ENCODE results near the gene ATG9B.
"Not testable (repeated sequence)": the region's sequence is repeated elsewhere in the genome, so short reads cannot be mapped to it uniquely, and the experiment has no call there.

The ATG9B gene

DNA sequence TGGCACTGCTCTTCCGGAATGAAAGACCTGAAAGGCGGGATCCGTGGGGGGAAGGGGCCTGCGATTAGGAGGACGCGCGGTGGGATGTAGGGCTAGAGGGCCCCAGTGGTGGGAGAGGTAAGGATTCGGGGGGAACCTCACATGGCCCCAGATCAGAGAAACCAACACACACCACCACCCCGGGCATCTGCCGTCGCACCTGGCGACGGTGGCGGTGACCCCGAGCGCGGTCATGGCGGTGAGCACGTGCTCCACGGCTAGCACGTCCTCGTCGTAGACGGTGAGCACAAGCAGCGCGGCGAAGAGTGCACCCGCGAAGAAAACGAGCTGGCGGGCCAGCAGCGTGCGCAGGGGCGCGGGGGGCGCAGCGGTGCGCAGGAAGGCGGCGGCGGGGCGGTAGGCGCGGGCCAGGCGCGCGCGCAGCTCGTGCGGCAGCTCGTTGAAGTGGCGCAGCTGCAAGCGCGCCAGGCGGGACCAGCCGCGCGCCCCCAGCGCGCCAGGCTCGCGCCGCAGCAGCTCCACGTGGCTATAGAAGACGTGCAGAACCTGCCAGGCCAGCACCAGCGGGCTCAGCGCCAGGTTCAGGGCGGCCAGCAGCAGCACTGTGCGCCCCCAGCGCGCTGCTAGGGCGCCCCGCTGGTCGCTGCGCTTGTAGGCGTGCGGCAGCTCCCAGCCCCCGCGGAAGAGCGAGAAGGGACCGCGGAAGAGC, 5.7 kb downstream of the ATG9B start:
- H3K27ac Mint-ChIP-seq = peak overlapping the region; percentile 67
- peaks cover 38% of the 10 kb centered on the region for H3K4me1 Mint-ChIP-seq (ENCODE audit: low read depth)
- peaks cover 33% of the 10 kb centered on the region for H3K27me3 Mint-ChIP-seq (ENCODE audit: low read depth)
- H3K36me3 Mint-ChIP-seq (ENCODE audit: low read depth) = peaks cover 2% of the 10 kb centered on the region
- H3K9me3 Mint-ChIP-seq = no peaks in the 10 kb centered on the region
- H3K4me3 Mint-ChIP-seq = peak overlapping the region; percentile 79

DNA sequence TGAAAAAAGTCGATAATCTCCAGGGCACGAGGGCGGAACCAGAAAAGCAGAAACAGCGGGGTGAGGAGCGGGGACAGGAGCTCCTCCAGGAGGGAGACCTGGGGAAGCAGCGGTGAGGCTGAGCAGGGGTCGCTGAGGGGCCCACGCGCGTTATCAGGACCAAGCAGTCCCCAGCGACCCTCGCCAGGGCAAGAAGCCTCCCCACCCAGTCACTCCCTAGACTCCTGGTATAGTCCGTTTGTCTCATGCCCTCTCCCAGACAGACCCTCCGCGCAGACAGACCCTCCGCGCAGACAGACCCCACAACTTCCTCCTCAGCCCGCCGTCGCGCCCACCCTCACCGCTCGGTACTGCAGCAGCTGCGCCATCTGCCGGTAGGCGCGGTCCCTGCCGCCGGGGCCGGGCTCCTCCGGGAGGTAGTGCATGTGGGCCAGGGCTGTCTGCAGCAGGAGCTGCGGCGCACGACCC, 6.3 kb downstream of the ATG9B start:
- Mint-ChIP-seq H3K27me3 (ENCODE audit: low read depth) (peaks cover 32% of the 10 kb centered on the region), H3K4me1 (ENCODE audit: low read depth) (peaks cover 38% of the 10 kb centered on the region)

DNA sequence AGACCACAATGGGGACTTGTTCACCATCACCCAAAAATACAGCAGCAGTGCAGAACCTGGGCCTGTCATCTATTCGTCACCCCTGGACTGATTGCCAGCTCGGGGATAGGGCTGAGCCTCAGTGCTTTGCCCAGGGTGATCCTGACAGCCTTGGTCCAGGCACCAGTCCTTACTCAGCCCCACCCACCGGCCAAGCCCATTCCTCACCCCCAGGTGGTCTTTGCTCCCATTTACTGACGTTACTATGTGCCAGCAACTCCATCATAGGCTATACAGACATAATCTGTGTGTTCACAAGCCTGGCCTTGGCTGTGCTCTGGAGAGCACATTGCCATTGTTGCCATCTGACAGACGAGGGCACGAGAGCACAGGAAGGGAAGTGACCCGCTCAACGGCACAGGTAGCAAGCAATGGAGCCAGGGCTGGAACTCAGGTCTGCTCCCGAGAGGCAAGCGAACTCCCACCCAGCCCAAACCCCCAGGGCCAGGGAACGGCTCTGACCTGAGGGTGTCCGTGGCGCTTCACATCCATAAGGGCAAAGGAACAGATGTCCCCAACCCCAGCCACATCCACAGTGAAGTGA, 6.8 kb downstream of the ATG9B start:
- H3K4me1 Mint-ChIP-seq (ENCODE audit: low read depth) = peaks cover 43% of the 10 kb centered on the region
- peak overlapping the region; percentile 64 for H3K4me3 Mint-ChIP-seq
- H3K9me3 Mint-ChIP-seq = no peaks in the 10 kb centered on the region
- H3K36me3 Mint-ChIP-seq (ENCODE audit: low read depth) = peaks cover 4% of the 10 kb centered on the region
- H3K27me3 Mint-ChIP-seq (ENCODE audit: low read depth) = peaks cover 30% of the 10 kb centered on the region
- peak overlapping the region; percentile 67 for H3K27ac Mint-ChIP-seq

More for the DNA sequence above, 6.3 kb downstream of the ATG9B start:
- Mint-ChIP-seq H3K4me3 (peak overlapping the region; percentile 79), H3K36me3 (ENCODE audit: low read depth) (peaks cover 2% of the 10 kb centered on the region), H3K27ac (peak overlapping the region; percentile 67), H3K9me3 (no peaks in the 10 kb centered on the region)

- peaks cover 5% of the 10 kb centered on the region for H3K36me3 Mint-ChIP-seq (ENCODE audit: low read depth)
- peak overlapping the region; percentile 64 for H3K4me3 Mint-ChIP-seq
- no peaks in the 10 kb centered on the region for H3K9me3 Mint-ChIP-seq
- H3K27me3 Mint-ChIP-seq (ENCODE audit: low read depth) = peaks cover 30% of the 10 kb centered on the region
- H3K4me1 Mint-ChIP-seq (ENCODE audit: low read depth) = peaks cover 47% of the 10 kb centered on the region
- no peak overlapping the region for H3K27ac Mint-ChIP-seq
Observed at GRCh38 chr7:151016942-151017341, 7.4 kb downstream of the ATG9B start.

DNA sequence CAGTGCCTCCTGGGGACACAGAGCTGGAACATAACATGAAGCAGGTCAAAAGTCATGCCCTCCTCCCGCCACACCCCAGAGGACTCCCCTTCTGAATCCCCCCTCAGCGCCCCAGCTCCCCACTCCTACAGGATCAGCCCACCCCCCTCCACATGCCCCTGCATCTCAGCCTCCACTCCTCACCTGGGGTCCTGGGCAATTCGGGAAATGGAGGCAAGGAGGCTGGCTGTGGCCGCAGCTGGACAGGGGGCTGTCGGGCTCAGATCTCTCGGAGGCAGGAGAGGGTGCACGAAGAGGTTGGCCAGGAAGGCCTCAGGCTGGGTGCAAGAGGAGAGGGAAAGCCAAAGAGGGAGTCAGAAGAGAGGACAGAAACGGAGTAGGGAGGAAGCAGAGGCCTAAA, 7.8 kb downstream of the ATG9B start:
- Mint-ChIP-seq H3K27me3 (ENCODE audit: low read depth) (peaks cover 30% of the 10 kb centered on the region), H3K4me3 (no peak overlapping the region), H3K27ac (peak overlapping the region; percentile 36), H3K4me1 (ENCODE audit: low read depth) (peaks cover 50% of the 10 kb centered on the region), H3K36me3 (ENCODE audit: low read depth) (peaks cover 5% of the 10 kb centered on the region), H3K9me3 (no peaks in the 10 kb centered on the region)

DNA sequence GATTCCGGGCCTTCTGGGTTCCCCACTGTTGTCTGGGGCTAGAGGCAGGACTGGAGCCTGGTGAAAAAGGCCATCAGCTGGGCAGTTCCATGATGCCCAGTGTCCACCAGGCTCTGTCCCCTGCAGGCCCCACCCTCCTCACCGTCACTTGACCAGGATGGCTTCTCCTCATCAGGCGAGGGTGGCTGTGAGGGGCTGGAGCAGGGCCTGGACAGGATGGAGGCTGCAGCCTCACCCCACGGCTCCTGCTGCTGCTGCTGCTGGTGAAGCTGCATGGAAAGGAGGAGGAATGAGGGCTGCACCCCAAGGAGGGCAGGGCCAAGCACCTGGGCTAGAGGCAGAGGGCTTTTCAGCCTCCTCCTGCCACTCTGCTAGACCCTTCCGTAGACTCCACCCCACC, 8.3 kb downstream of the ATG9B start:
- Mint-ChIP-seq H3K27ac (peak overlapping the region; percentile 36), H3K9me3 (no peaks in the 10 kb centered on the region), H3K27me3 (ENCODE audit: low read depth) (peaks cover 30% of the 10 kb centered on the region), H3K4me1 (ENCODE audit: low read depth) (peaks cover 52% of the 10 kb centered on the region), H3K36me3 (ENCODE audit: low read depth) (peaks cover 5% of the 10 kb centered on the region), H3K4me3 (no peak overlapping the region)

DNA sequence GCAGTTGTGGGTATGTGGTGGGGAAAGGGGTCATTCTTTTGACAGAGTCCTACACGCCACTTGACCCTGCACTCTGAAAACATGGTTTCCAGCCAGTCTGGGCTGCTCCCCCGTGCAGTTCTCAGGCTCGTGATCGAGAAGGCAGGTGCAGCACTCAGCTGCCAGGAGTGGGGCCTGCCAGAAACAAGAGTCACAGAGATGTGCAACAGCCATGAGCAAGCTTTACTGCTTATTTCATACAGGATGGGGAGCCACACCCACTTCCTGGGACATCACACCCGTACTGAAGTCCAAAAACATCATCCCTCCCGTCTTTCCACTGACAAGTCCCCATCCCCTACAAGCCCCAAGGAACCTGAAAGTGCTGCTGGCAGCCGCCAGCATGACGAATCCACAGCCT, 9.3 kb downstream of the ATG9B start:
- no peaks in the 10 kb centered on the region for H3K9me3 Mint-ChIP-seq
- H3K27ac Mint-ChIP-seq = peak overlapping the region; percentile 97
- peaks cover 20% of the 10 kb centered on the region for H3K27me3 Mint-ChIP-seq (ENCODE audit: low read depth)
- H3K4me3 Mint-ChIP-seq = peak overlapping the region; percentile 86
- peaks cover 5% of the 10 kb centered on the region for H3K36me3 Mint-ChIP-seq (ENCODE audit: low read depth)
- H3K4me1 Mint-ChIP-seq (ENCODE audit: low read depth) = peaks cover 61% of the 10 kb centered on the region

DNA sequence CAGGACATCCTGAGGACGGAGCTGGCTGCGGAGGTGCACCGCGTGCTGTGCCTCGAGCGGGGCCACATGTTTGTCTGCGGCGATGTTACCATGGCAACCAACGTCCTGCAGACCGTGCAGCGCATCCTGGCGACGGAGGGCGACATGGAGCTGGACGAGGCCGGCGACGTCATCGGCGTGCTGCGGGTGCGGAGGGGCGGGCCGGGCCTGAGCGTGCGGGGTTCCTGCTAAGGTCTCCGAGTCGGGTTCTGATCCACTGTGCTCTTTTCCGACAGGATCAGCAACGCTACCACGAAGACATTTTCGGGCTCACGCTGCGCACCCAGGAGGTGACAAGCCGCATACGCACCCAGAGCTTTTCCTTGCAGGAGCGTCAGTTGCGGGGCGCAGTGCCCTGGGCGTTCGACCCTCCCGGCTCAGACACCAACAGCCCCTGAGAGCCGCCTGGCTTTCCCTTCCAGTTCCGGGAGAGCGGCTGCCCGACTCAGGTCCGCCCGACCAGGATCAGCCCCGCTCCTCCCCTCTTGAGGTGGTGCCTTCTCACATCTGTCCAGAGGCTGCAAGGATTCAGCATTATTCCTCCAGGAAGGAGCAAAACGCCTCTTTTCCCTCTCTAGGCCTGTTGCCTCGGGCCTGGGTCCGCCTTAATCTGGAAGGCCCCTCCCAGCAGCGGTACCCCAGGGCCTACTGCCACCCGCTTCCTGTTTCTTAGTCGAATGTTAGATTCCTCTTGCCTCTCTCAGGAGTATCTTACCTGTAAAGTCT, 10.4 kb downstream of the ATG9B start:
- Mint-ChIP-seq H3K36me3 (ENCODE audit: low read depth) (peaks cover 5% of the 10 kb centered on the region), H3K27me3 (ENCODE audit: low read depth) (peaks cover 11% of the 10 kb centered on the region), H3K4me1 (ENCODE audit: low read depth) (peaks cover 57% of the 10 kb centered on the region), H3K9me3 (no peaks in the 10 kb centered on the region), H3K27ac (peak overlapping the region; percentile 97), H3K4me3 (peak overlapping the region; percentile 86)

GRCh38 chr7:151013356-151013732, 10.9 kb downstream of the ATG9B start:
- peaks cover 56% of the 10 kb centered on the region for H3K4me1 Mint-ChIP-seq (ENCODE audit: low read depth)
- peaks cover 8% of the 10 kb centered on the region for H3K27me3 Mint-ChIP-seq (ENCODE audit: low read depth)
- no peaks in the 10 kb centered on the region for H3K9me3 Mint-ChIP-seq
- peak overlapping the region; percentile 97 for H3K27ac Mint-ChIP-seq
- peaks cover 5% of the 10 kb centered on the region for H3K36me3 Mint-ChIP-seq (ENCODE audit: low read depth)
- peak overlapping the region; percentile 86 for H3K4me3 Mint-ChIP-seq

DNA sequence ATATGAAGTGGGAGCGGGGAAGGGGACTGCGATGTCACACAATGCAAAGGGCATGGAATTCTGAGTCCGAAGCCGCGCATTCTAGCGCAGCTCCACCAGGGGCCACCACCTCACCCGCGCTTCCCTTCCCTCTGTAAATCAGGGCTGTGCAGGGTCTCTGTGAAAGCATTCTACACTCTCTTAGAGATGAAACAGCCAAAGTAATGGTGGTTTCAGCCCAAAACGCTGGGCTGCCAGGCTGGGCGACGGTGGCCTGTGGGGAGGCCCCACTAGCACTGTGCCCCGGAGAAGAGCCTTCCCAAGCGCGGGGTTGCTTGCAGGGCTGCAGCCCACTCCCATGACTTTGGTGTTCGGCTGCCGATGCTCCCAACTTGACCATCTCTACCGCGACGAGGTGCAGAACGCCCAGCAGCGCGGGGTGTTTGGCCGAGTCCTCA, 11.4 kb downstream of the ATG9B start:
- Mint-ChIP-seq H3K27ac (peak overlapping the region; percentile 76), H3K9me3 (no peaks in the 10 kb centered on the region), H3K4me3 (peak overlapping the region; percentile 61), H3K27me3 (ENCODE audit: low read depth) (peaks cover 4% of the 10 kb centered on the region), H3K4me1 (ENCODE audit: low read depth) (peaks cover 56% of the 10 kb centered on the region), H3K36me3 (ENCODE audit: low read depth) (peaks cover 5% of the 10 kb centered on the region)

DNA sequence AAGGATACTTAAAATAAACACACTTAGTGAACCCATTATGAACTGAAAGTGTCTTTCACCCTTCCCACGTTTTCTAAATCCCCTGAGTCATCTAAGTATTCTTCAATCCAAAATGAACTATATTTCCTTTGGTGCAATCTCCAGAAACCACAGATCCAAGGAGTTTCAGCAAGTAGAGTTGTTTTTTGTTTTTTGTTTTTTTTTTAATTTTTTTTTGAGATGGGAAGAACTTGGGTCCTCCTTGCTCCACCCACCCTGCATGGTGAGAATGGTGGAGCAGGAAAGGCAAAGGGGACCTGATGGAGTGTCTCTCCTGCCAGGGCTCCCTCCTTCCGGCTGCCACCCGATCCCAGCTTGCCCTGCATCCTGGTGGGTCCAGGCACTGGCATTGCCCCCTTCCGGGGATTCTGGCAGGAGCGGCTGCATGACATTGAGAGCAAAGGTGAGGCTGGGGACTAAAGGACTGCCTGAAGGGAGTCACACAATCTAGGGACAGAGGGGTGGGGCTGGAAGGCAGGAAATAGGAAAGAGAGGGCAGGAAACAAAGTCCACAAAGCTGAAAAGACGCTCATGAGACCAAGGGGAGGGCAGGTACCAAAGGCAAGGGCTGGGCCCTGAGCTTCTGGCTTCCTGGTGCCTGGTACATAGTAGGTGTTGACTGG, 12.1 kb downstream of the ATG9B start:
- no peaks in the 10 kb centered on the region for H3K9me3 Mint-ChIP-seq
- peak overlapping the region; percentile 76 for H3K27ac Mint-ChIP-seq
- peaks cover 56% of the 10 kb centered on the region for H3K4me1 Mint-ChIP-seq (ENCODE audit: low read depth)
- peak overlapping the region; percentile 61 for H3K4me3 Mint-ChIP-seq
- H3K36me3 Mint-ChIP-seq (ENCODE audit: low read depth) = peaks cover 5% of the 10 kb centered on the region
- H3K27me3 Mint-ChIP-seq (ENCODE audit: low read depth) = no peaks in the 10 kb centered on the region

DNA sequence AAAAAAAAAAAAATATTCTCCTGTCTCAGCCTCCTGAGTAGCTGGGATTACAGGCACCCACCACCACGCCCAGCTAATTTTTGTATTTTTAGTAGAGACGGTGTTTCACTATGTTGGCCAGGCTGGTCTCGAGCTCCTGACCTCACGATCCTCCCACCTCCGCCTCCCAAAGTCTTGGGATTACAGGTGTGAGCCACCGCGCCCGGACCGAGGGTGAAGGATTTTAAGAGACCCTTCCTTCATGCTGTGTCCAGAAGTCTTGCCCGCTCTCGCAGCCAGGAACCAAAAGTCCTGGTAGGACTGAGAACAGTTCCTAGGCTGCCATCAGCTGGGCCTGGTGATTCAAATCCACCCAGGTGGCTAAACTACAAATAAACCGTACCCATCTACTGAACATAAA, 12.7 kb downstream of the ATG9B start:
- not testable (repeated sequence) for H3K27me3 Mint-ChIP-seq (ENCODE audit: low read depth); H3K4me3 Mint-ChIP-seq; H3K36me3 Mint-ChIP-seq (ENCODE audit: low read depth); H3K9me3 Mint-ChIP-seq
- Mint-ChIP-seq H3K4me1 (ENCODE audit: low read depth) (peaks cover 57% of the 10 kb centered on the region), H3K27ac (peak overlapping the region; percentile 64)

GRCh38 chr7:151011097-151011409, 13.2 kb downstream of the ATG9B start:
- Mint-ChIP-seq H3K27me3 (ENCODE audit: low read depth) (no peaks in the 10 kb centered on the region), H3K27ac (peak overlapping the region; percentile 91), H3K4me3 (peak overlapping the region; percentile 70), H3K4me1 (ENCODE audit: low read depth) (peaks cover 55% of the 10 kb centered on the region), H3K9me3 (no peaks in the 10 kb centered on the region), H3K36me3 (ENCODE audit: low read depth) (peaks cover 5% of the 10 kb centered on the region)

DNA sequence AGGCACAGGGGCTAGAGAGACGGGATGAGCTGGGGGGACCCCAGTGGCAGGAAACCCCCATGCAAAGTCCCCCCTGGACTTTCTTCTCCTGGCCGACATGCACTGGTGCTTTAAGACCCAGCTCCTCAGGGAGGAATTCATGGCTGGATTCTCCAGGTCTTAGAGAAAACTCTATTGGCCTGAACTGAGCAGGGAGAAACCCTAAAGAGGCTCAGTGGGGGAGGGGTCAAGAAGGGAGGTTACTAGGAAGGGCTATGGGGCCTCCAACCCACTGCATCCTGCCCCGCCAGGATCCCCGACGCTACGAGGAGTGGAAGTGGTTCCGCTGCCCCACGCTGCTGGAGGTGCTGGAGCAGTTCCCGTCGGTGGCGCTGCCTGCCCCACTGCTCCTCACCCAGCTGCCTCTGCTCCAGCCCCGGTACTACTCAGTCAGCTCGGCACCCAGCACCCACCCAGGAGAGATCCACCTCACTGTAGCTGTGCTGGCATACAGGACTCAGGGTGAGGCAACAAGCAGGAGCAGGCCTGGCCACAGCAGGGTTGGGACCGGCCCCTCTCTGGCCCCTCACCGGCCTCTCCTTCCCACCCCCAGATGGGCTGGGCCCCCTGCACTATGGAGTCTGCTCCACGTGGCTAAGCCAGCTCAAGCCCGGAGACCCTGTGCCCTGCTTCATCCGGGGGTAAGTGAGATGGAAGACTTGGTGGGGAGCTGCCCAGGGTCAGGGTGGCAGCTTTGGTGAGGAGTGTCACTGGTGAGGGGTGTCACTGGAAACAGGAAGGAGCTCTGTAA, 13.8 kb downstream of the ATG9B start:
- Mint-ChIP-seq H3K4me1 (ENCODE audit: low read depth) (peaks cover 55% of the 10 kb centered on the region), H3K27ac (peak overlapping the region; percentile 91), H3K4me3 (peak overlapping the region; percentile 70), H3K27me3 (ENCODE audit: low read depth) (no peaks in the 10 kb centered on the region), H3K36me3 (ENCODE audit: low read depth) (peaks cover 5% of the 10 kb centered on the region), H3K9me3 (no peaks in the 10 kb centered on the region)

Data from T-helper 1 cell treated with Interleukin-12 subunit alpha and Interleukin-12 subunit beta and Interleukin-4 antibody, amounts not matched to agents 30 μg/mL and 1 μg/mL, for 36 hours (primary cell).